Smooth muscle cell of the brain vasculature (primary cell): ENCODE data around the gene ZSCAN12.
"Not testable (repeated sequence)": the region's sequence is repeated elsewhere in the genome, so short reads cannot be mapped to it uniquely, and the experiment has no call there.

Experiments
- DNase-seq: peaks from one replicate; pipeline ENCODE4 v3.0.0-alpha.2; 2012; ENCODE audit warnings: low read depth, low spot score

The ZSCAN12 gene

GRCh38 chr6:28399350-28400121 is at the start of gene ZSCAN12:
Gene ZSCAN12, minus strand, starts transcription at chr6:28399747. Its CDS starts 1,342 bp downstream, at chr6:28398405.
- peak; percentile 58 for DNase-seq

GRCh38 chr6:28449056-28449455 is 49.5 kb upstream of the ZSCAN12 start:
- DNase-seq: no peak

GRCh38 chr6:28447512-28447906 is 48.0 kb upstream of the ZSCAN12 start:
- DNase-seq: not testable (repeated sequence)

GRCh38 chr6:28446818-28447511 is 47.4 kb upstream of the ZSCAN12 start:
- no peak for DNase-seq

GRCh38 chr6:28444759-28445158 is 45.2 kb upstream of the ZSCAN12 start:
- not testable (repeated sequence) for DNase-seq

- peak; percentile 57 for DNase-seq
Observed at GRCh38 chr6:28443112-28443773, 43.7 kb upstream of the ZSCAN12 start, which contains the start of gene ZSCAN23. Gene ZSCAN23, minus strand, starts transcription at chr6:28443491. Its CDS starts 7,225 bp downstream, at chr6:28436266.

DNA sequence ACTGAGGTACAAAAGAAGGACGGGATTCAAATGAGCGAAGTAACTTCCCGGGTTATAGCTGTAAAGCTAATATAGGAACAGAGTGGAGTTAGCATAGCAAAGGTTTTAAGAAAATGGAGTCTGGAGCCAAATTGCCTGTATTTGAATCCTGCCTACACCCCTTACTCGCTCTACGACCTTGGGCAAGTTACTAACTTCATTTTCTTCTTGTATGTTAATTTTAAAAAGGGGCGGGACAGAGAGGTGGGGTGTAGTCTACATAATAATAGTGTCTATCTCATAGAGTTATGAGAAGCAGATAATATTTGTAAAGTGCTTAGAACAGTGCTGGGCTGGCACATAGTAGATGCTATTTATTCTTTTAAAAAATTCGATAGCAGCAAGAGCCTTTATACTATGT is 43.0 kb upstream of the ZSCAN12 start:
- no peak for DNase-seq

DNA sequence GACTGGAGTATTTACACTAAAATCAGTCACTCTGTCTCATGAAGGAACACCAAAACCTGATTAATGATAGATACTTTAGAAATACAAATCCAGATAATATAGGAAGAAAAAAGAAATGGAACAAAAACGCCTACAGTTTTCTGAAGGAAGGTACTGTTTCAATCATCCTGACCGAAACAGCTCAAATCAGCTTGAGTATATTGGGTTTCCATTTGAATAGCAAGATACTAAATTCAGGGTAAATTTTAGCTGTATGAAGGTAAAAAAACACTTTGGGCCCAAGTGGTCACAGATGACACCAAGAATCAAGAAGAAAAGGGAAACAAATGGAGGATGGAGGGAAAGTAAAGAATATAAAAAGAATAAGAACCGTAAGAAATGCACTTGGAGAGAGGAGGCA is 36.9 kb upstream of the ZSCAN12 start:
- no peak for DNase-seq

GRCh38 chr6:28433119-28433518 is 33.6 kb upstream of the ZSCAN12 start:
- DNase-seq: no peak

DNA sequence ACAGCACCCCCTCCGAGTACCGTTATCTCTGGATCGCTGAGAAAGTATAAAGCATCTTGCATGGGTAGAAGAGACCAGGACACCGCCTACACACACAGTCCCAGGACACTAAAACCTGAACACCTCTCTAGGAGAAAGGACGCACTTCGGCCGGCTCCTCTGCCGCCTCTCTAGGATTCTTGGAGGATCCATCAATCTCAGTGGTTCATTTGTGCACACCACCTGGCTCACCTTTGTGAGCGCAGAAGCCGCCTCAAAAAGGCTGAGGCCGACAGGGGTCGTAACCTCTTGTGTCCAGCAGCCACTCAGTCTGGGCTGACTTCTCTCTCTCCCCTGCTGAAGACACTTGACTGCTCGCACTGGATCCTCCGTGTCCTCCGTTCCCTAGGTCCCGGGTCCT is 30.2 kb upstream of the ZSCAN12 start:
- no peak for DNase-seq

DNA sequence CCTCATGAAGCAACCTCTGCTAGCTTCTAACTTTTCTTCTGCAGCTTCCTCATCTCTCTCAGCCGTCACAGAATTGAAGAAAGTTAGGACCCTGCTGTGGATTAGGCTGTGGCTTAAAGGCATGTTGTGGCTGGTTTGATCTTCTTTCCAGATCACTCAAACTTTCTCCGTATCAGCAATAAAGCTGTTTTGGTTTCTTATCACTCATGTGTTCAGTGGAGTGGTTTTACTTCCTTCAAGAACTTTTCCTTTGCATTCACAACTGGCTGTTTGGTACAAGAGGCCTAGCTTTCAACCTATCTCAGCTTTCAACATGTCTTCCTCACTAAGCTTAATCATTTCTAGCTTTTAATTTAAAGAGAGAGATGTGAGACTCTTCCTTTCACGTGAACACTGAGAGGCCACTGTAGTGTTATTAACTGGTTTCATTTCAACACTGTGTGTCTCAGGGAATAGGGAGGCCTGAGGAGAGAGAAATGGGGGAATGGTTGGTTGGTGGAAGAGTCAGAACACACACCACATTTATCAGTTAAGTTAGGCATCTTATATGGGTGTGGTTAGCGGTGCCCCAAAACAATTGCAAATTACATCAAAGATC is 26.5 kb upstream of the ZSCAN12 start:
- DNase-seq: no peak

- DNase-seq: no peak
Observed at GRCh38 chr6:28424163-28424562, 24.6 kb upstream of the ZSCAN12 start.

GRCh38 chr6:28423546-28423945 is 24.0 kb upstream of the ZSCAN12 start:
- DNase-seq: no peak

- DNase-seq: no peak
Observed at GRCh38 chr6:28413681-28414080, 14.1 kb upstream of the ZSCAN12 start.

- DNase-seq: no peak
Observed at GRCh38 chr6:28410767-28411166, 11.2 kb upstream of the ZSCAN12 start.

DNA sequence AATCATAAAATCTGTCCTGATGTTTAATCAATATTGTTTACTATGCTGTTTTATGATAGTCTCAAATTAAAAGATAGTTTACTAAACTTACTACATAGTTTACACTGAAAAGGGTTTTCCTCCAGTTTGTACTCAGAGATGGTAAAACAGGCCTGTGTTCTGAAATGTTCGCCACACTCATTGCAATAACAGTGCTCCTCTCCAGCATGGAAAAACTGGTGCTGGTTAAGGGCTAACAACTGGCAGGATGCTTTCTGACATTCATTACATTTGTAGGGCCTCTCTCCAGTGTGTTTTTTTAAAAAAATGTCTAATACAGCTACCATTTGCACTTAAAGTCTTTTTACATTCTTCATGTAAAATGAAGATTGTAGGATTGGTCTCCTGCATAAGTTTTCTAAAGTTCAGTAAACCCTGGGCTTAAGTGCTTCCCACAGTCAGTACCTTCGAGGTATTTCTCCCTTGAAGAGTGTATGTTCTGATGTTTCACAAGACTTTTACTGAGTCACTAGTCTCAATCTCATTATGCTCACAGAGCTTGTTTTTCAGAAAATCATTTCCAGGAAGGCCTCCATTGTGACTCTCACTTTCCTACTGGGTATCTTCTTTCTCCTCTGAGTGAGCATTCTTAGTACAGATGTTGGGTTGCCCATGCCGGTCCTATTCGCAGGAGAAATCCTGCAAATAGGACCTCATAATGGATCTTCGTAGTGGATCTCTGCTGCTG is 8.7 kb upstream of the ZSCAN12 start:
- no peak for DNase-seq

- no peak for DNase-seq
Observed at GRCh38 chr6:28407401-28407800, 7.9 kb upstream of the ZSCAN12 start.

DNA sequence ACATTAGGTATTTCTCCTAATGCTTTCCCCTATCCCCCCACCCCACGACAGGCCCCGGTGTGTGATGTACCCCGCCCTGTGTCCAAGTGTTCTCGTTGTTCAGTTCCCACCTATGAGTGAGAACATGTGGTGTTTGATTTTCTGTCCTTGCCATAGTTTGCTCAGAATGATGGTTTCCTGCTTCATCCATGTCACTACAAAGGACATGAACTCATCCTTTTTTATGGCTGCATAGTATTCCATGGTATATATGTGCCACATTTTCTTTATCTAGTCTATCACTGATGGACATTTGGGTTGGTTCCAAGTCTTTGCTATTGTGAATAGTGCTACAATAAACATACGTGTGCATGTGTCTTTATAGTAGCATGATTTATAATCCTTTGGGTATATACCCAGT is 4.4 kb upstream of the ZSCAN12 start:
- not testable (repeated sequence) for DNase-seq

GRCh38 chr6:28402197-28402596 is 2.6 kb upstream of the ZSCAN12 start:
- no peak for DNase-seq

- DNase-seq: no peak
Observed at GRCh38 chr6:28401172-28401571, 1.6 kb upstream of the ZSCAN12 start.

GRCh38 chr6:28400122-28400451 is 540 bp upstream of the ZSCAN12 start:
- DNase-seq: no peak

DNA sequence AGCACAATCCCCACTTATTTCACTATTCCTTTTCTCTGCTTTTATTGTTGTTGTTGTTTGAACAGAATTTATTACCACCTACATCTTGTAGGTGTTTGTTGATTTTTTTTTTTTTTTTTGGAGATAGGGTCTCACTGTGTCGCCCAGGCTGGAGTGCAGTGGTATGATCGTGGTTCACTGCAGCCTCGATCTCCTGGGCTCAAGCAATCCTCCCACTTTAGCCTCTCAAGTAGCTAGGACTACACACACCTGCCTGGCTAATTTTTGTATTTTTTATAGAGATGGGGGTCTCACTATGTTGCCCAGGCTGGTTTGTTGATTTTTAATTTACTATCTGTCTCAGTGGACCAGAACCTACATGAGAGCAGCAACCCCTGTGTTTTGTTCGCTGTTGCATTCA is 3.6 kb downstream of the ZSCAN12 start:
- DNase-seq: no peak
